Ishikawa (cell line): ENCODE results near the gene PLPP4.

Source experiments
- CREB1 ChIP-seq: IDR thresholded peaks from 2 replicates; pipeline ENCODE4 v1.6.1; 2012; ENCODE audit warnings: low read depth
- RAD21 ChIP-seq: IDR thresholded peaks from 2 replicates; pipeline ENCODE4 v1.6.1; 2012; ENCODE audit warnings: low read depth
- TAF1 ChIP-seq: IDR thresholded peaks from 2 replicates; pipeline ENCODE4 v1.6.1; 2012; ENCODE audit warnings: low read depth, mild to moderate bottlenecking
- TCF12 ChIP-seq: IDR thresholded peaks from 2 replicates; pipeline ENCODE4 v1.6.1; 2012; ENCODE audit warnings: low read depth
- TF ChIP-seq, protein P1 (sequence below): IDR thresholded peaks from 2 replicates; pipeline ENCODE4 v1.6.1; 2012

DNA sequence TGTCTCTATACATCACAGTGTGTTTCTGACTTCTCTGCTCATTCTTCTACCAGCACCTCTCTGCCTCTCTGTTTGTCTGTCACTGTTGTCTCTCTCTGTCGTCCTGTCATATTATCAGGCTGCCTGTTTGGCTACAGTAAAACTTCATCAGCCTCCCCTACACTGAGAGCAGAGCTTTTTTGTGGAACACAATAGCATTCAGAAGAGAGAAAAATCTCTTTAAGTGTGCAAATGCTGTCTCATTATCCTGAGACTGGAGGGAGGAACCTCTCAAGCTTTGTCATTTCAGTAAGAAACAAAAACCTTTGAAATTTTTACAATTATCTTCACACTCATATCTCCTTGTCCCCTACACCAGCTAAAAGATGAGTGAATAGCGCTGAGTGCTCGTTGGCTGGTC, 148.4 kb downstream of the PLPP4 start:
- TF ChIP-seq TAF1 = no peak
- TF ChIP-seq TCF12 = no peak
- TF ChIP-seq RAD21 = no peak
- no peak for TF ChIP-seq CREB1
- TF ChIP-seq, protein P1, sequence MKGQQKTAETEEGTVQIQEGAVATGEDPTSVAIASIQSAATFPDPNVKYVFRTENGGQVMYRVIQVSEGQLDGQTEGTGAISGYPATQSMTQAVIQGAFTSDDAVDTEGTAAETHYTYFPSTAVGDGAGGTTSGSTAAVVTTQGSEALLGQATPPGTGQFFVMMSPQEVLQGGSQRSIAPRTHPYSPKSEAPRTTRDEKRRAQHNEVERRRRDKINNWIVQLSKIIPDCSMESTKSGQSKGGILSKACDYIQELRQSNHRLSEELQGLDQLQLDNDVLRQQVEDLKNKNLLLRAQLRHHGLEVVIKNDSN = no peak
